Peyer's patch (tissue), 4 donors: ENCODE measurements around the gene PIK3IP1.

Source experiments
- CTCF ChIP-seq, 6 experiments: fragments of 450-650 bp in 4 of 6; fragments of 200-600 bp in 2 of 6; sonication (generic) in 1 of 6; IDR thresholded peaks; one replicate each; pipeline ENCODE4 v1.5.1; 2017 to 2019; ENCODE audit warnings: antibody characterized with exemption in 6 of 6, mild to moderate bottlenecking in 3 of 6, moderate library complexity in 1 of 6
- POLR2A ChIP-seq, 2 donors: fragments of 450-650 bp; IDR thresholded peaks; one replicate each; pipeline ENCODE4 v1.5.1; 2017; ENCODE audit warnings: antibody characterized with exemption in 2 of 2, mild to moderate bottlenecking in 2 of 2, moderate library complexity in 2 of 2

GRCh38 chr22:31288496-31289240, 3.6 kb downstream of the PIK3IP1 start:
- no peak for TF ChIP-seq CTCF (IDR thresholded peaks at IDR 0.05)
- no peak for TF ChIP-seq POLR2A (IDR thresholded peaks at IDR 0.05)
